GM19025 (cell line): ENCODE data around the gene DNAH10.
"Not testable (repeated sequence)": the region's sequence is repeated elsewhere in the genome, so short reads cannot be mapped to it uniquely, and the experiment has no call there.

Experiments used
- ATAC-seq: cut with Tn5 transposase; IDR thresholded peaks from one replicate; pipeline ENCODE4 v1.9.1; 2021; ENCODE audit warnings: mild to moderate bottlenecking, low read depth, moderate library complexity; ENCODE audit not compliant: unreplicated experiment

The DNAH10 gene

DNA sequence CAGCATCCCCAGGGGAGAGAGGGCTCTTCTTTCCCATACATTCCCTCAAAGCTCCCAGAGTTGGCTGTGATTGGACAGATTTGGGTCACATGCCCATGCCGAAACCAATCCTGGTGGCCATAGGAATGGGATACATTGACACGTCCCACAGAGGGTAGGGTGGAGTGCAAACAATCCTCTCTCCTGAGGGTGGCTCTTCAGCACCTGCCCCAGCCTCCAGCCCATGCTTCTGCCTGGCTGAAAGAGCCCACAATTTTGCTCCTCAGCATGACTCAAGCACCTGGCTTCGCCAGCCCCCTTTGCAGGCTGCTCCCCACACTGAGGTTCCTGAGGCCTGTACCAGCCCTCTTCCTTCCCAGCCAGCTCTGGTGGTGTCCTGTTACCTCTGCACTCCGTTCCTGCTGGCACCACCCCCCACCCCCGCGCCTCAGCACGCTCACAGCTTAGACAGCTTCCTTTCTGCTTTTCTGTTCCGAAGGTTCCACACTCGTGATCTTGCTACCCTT lies 138.8 kb downstream of the DNAH10 start:
- no peak for ATAC-seq

GRCh38 chr12:123902821-123903220 lies 140.7 kb downstream of the DNAH10 start:
- ATAC-seq, result no peak

DNA sequence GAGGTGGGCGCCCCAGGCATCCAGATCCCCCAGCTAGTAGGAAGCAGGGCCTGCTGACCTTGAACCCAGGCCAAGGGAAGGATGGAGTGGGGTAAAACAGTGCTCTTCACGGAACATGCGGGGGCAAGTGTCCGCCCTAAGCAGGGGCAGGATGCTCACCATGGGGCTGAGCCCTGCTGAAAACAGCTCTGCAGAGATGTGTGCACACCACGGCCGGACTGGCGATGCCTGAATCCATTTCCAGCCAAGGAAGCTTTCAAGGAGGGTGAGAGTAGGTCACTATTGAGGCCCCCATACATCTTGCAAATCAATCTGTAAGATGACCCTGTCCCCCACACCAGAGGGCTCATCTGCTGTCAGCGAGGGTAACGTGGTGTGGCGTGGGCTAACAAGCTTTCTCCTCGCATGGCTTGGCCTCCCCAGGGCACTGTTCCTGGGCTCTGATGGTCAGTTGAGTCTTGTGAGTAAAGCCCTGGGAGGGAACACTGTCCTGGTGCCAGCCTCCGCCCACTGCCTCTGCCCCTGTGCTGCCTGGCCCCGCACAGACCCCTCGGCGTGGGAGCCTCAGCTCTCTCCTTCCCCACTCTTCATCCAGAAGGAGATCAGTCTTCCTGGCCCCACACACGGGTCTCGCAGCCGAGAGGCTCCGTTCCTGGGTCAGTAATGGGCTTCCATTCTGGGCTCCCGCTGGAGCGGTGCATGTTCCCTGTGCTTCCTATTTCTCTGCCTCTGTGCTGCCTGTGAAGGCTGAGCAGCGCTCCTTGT lies 141.4 kb downstream of the DNAH10 start:
- no peak for ATAC-seq

- ATAC-seq, result no peak
These were observed 143.3 kb downstream of the DNAH10 start for GRCh38 chr12:123905319-123905925.

DNA sequence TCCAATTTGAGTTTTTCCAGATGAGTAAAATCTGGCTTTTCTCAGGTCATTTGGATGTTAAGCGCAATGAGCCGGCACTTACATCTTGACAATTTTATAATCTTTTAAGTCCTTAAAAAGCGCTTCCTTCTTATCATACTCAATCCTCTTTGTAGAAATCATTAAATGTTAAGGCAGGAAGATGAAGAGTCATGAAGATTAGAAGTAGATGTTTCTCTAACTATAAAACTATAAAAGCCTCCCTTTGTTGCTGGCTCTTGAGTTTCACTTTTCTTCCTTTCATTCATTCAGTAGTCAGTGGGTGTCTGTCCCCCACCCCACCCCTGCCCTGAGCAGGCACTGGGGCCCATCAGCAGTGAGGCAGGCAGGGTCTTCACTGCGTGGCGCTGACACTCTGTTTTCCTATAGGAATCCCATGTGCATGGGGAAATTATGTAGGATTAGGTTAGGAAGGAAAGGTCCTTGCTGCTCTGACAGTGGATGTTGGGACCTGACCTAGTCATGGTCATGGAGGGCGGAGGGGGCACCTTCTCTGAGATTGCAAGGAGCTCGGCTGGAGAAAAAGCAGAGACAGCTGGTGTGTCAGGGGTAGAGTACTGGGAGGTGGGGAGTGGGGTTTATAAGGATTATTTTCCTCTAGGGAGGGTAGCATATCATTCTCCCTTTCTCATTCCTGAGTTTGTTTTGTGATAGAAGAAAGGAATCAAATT lies 144.8 kb downstream of the DNAH10 start:
- ATAC-seq, result no peak

GRCh38 chr12:123907726-123908476 lies 145.8 kb downstream of the DNAH10 start:
- ATAC-seq, result no peak

- ATAC-seq, result no peak
These were observed 147.0 kb downstream of the DNAH10 start for GRCh38 chr12:123908884-123909725.

DNA sequence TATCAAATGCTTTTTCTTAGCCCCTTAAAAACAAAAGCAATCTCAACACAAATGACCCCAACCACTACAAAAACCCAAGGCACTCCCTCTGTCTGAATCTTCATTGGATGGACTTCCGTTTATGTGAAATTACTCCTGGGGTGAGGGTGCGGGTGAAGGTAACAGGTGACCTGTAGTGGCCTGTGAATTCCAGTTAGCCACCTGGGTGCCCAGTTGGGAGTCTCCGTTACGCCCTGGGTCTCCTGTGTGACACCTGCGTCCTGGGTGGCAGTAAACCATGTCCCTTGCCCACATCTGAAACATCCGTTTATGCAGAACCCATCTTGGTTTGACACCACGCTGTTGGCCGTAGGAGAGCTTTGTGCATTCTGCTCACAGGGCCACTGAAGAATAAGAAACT lies 148.0 kb downstream of the DNAH10 start:
- no peak for ATAC-seq

GRCh38 chr12:123910761-123911193 lies 148.7 kb downstream of the DNAH10 start:
- no peak for ATAC-seq

GRCh38 chr12:123911672-123912409 lies 149.7 kb downstream of the DNAH10 start:
- ATAC-seq, result not testable (repeated sequence)

DNA sequence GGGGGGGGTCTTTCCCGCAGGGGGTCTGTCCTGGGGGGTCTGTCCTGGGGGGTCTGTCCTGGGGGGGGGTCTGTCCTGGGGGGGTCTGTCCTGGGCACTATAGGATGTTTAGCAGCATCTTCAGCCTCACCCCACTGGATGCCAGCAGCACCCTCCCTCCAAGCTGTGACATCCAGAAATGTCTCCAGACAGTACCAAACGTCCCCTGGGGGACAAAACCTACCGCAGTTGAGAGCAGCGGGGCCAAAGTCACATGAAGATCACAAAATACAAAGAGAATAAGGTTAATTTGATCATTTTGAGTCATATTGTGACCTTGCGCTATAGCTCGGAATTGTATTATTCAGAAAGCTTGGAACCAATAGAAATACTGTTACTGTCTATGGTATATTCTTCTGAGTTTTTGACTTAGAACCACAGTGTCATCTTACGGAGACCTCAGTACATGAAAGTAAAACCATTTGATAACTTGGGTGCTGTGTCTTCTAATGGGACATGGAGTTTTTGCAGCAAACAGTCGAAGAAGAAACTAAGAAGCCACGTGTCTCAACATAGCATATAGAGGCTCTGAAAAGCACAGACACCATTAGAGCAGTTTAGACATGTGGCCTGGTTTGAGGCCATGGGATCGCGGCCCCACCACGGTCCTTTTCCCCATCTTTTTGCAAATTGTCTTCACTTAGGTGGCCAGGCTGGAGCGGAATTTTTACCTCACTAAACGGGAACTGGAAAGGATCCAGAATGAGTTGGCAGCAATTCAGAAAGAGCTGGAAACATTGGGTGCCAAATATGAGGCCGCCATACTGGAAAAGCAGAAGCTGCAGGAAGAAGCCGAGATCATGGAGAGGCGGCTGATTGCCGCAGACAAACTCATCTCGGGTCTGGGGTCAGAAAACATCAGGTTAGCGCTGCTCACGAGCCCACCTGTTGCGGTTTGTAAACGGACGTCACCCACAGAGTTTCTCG lies 150.6 kb downstream of the DNAH10 start:
- no peak for ATAC-seq

GRCh38 chr12:123914726-123915333 lies 152.7 kb downstream of the DNAH10 start:
- no peak for ATAC-seq

DNA sequence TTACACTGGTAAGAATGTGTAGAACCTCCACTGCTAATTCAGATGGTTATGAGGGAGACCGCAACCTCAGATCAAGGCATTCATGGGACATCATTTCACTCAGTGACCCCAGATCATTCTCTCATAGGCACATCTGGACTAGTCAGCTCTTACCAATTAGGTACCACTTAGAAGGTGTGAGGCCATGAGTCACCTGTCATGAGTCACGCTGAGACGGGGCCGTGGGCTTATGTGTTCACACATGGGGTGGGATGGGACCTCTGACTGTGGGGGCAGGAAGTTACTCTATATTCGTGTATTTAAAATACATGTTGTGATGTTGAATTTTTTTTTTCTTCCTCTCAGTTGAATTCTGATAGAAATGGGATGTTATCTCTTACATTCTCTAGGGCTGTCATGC lies 154.6 kb downstream of the DNAH10 start:
- ATAC-seq, result no peak

- ATAC-seq, result no peak
These were observed 155.3 kb downstream of the DNAH10 start for GRCh38 chr12:123917337-123917850.

GRCh38 chr12:123919980-123920360 lies 157.9 kb downstream of the DNAH10 start:
- ATAC-seq, result no peak

DNA sequence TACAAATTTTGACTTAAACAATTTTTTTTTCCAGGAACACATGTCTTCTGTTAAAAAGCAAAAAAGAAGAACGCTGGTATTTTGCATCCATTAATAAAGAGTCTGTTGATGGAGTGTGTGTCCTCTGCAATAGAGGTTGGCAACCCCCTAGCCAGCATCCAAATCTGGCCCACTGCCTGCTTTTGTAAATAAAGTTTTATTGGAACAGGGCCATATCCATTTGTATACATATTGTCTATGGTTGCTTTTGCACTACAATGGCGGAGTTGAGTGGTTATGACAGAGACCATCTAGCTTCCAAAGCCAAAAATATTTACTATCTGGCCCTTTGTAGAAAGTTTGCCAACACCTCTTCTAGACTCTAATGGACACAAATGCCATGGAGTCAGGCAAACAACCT lies 160.9 kb downstream of the DNAH10 start:
- no peak for ATAC-seq

DNA sequence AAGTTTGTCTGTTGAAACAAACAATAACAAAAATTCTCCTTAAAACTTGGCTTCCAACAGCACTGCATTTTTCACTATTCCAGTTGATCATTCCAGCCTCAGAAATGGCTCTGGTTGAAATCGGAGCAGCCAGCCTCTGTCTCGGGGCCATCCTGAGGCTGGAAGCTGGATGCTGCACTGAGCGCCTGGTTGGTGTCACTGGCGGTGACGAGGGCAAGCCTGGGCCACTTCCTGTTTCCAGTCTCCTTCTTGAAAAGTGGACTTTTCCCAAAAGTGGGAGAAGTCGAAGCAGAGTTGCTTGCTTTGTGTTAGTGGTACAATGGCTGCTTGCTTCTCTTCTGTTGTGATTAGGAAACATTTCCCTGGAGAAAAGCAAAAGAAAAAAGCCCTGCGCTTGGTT lies 161.8 kb downstream of the DNAH10 start:
- ATAC-seq, result no peak
